Measurements from ENCODE around the gene ZNF724.

DNA sequence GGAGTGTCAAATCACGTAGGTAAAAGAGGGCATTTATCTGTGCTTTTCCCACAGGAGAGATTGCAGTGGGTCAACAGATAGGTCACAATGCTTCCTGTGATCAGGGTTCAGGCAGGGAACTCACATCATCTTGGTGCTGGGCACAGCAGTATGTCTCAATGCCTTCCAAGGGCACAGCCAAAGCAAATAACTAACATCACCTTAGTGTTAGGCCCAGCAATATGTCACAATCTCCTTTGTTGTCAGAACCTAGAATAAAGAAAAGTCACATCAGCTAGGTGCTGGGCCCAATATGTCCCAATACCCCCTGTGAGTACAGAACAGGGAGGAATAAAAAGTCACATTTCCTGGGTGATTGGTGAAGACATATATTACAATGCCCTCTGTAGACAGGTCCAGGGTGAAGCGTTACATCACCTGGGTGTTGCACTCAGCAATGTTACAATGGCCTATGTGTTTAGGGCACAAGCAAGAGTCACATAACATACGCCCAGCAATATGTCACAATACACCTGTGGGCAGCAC, 11.4 kb upstream of the ZNF724 start:
- TF ChIP-seq SP1 (IDR thresholded peaks at IDR 0.05; ENCODE audit: low read depth, low read length) = no peak
- no peak for TF ChIP-seq POLR2A (IDR thresholded peaks at IDR 0.05; ENCODE audit: low read depth, low read length)
- TF ChIP-seq, protein P1, sequence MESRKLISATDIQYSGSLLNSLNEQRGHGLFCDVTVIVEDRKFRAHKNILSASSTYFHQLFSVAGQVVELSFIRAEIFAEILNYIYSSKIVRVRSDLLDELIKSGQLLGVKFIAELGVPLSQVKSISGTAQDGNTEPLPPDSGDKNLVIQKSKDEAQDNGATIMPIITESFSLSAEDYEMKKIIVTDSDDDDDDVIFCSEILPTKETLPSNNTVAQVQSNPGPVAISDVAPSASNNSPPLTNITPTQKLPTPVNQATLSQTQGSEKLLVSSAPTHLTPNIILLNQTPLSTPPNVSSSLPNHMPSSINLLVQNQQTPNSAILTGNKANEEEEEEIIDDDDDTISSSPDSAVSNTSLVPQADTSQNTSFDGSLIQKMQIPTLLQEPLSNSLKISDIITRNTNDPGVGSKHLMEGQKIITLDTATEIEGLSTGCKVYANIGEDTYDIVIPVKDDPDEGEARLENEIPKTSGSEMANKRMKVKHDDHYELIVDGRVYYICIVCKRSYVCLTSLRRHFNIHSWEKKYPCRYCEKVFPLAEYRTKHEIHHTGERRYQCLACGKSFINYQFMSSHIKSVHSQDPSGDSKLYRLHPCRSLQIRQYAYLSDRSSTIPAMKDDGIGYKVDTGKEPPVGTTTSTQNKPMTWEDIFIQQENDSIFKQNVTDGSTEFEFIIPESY (IDR thresholded peaks at IDR 0.05) = no peak
- no peak for TF ChIP-seq ZNF274 (IDR thresholded peaks at IDR 0.05; ENCODE audit: insufficient read depth, insufficient read length)
- TF ChIP-seq YBX1 (IDR thresholded peaks at IDR 0.05) = no peak
- TF ChIP-seq BHLHE40 (IDR thresholded peaks at IDR 0.05; ENCODE audit: borderline replicate concordance in 1 of 2, low read depth in 2 of 2, low read length in 1 of 2) = no peak
- no peak for TF ChIP-seq CREB1 (IDR thresholded peaks at IDR 0.05; ENCODE audit: low read depth)
- no peak for TF ChIP-seq ETV6 (conservative IDR thresholded peaks at IDR 0.05 in 1 of 2, IDR thresholded peaks at IDR 0.05 in 1 of 2; ENCODE audit: borderline replicate concordance in 1 of 2, low read depth in 1 of 2)
- no peak for TF ChIP-seq NR2C2 (IDR thresholded peaks at IDR 0.05; ENCODE audit: borderline replicate concordance, control insufficient read depth, insufficient read length, low read depth)
- no peak for TF ChIP-seq LARP7 (IDR thresholded peaks at IDR 0.05)
- no peak for TF ChIP-seq CBFB (IDR thresholded peaks at IDR 0.05; ENCODE audit: low read depth)
